AG09319 (cell line): ENCODE results near the gene RNASE7.

Experiments
- DNase-seq: peaks from one replicate; pipeline ENCODE4 v3.0.0-alpha.2; 2010; ENCODE audit warnings: low read depth; ENCODE audit errors: extremely low read depth
- CTCF ChIP-seq: IDR thresholded peaks from 2 replicates; pipeline ENCODE4 v1.5.1; 2011; ENCODE audit warnings: low read depth, mild to moderate bottlenecking, inconsistent platforms, low read length, moderate library complexity

The RNASE7 gene

DNA sequence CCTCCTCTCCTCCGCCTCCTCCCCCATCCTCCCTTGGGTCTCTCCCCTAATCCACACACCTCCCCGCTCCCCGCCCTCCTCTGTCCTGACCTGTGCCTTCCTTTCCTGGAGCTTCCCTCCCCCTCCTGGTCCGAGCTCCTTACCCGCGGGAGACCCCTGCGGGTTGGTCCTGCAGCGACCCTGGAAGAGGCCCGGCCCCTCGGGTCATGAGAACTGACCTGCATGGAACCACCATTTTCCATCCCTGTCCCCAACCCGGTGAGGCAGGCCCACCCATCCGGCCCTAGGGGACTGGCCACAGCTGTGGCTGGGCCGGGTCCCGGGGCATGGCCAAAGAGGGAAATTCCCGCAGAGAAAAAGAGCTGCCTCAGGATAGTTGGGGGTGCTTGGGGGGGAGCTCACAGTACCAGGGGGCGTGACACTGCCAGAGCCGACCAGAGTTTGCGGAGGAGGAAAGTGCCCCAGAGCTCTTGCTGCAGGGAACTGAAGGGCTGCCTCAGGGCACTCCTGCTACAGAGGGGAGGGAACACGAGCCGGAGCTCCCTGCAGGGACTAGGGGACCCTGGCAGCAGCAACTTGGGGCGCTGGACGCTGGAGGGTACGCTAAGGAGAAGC is 28.6 kb downstream of the RNASE7 start:
- DNase-seq = no peak
- TF ChIP-seq CTCF = no peak

- peak; percentile 86 for DNase-seq
- TF ChIP-seq CTCF = no peak
Measured at GRCh38 chr14:21071225-21072030, 29.3 kb downstream of the RNASE7 start.

- peak; percentile 18 for TF ChIP-seq CTCF
- DNase-seq = peak; percentile 64
Measured at GRCh38 chr14:21072031-21072473, 29.9 kb downstream of the RNASE7 start.

DNA sequence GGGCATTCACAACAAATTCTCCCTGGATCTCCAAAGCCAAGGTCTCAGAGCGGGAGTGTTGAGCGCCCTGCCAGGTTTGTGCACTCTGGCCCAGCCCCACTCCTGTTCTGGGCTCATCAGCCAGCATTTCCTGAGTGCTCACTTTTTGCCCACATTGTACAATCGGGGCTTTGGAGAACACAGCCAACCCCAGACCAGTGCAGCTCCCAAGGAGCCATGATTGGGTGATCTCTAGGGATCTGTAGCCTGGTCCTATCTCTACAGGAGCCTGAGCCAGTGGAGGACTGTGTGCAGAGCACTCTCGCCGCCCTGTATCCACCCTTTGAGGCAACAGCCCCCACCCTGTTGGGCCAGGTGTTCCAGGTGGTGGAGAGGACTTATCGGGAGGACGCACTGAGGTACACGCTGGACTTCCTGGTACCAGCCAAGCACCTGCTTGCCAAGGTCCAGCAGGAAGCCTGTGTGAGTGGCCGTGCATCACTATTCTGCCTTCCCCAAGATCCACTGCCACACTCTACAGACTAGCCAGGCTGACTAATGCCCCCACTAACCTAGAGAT is 30.7 kb downstream of the RNASE7 start:
- no peak for TF ChIP-seq CTCF
- DNase-seq = no peak

GRCh38 chr14:21073921-21074320 is 31.8 kb downstream of the RNASE7 start:
- no peak for DNase-seq
- TF ChIP-seq CTCF = no peak

DNA sequence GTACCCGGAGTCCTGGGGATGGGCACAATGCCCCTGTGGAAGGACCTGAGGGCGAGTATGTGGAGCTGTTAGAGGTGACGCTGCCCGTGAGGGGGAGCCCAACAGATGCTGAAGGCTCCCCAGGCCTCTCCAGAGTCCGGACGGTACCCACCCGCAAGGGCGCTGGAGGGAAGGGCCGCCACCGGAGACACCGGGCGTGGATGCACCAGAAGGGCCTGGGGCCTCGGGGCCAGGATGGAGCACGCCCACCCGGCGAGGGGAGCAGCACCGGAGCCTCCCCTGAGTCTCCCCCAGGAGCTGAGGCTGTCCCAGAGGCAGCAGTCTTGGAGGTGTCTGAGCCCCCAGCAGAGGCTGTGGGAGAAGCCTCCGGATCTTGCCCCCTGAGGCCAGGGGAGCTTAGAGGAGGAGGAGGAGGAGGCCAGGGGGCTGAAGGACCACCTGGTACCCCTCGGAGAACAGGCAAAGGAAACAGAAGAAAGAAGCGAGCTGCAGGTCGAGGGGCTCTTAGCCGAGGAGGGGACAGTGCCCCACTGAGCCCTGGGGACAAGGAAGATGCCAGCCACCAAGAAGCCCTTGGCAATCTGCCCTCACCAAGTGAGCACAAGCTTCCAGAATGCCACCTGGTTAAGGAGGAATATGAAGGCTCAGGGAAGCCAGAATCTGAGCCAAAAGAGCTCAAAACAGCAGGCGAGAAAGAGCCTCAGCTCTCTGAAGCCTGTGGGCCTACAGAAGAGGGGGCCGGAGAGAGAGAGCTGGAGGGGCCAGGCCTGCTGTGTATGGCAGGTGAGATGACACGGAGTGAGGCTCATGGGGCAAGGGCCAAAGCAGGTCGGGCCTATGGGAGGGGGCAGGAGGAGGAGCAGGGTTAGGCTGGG is 32.5 kb downstream of the RNASE7 start:
- no peak for TF ChIP-seq CTCF
- DNase-seq = no peak
